Fibroblast of skin of right quadriceps (primary cell): ENCODE measurements around the gene DRC7.
"Not testable (repeated sequence)": the region's sequence is repeated elsewhere in the genome, so short reads cannot be mapped to it uniquely, and the experiment has no call there.

Experiments
- DNase-seq: peaks from one replicate; pipeline ENCODE4 v3.0.0-alpha.2; 2013

Gene DRC7

DNA sequence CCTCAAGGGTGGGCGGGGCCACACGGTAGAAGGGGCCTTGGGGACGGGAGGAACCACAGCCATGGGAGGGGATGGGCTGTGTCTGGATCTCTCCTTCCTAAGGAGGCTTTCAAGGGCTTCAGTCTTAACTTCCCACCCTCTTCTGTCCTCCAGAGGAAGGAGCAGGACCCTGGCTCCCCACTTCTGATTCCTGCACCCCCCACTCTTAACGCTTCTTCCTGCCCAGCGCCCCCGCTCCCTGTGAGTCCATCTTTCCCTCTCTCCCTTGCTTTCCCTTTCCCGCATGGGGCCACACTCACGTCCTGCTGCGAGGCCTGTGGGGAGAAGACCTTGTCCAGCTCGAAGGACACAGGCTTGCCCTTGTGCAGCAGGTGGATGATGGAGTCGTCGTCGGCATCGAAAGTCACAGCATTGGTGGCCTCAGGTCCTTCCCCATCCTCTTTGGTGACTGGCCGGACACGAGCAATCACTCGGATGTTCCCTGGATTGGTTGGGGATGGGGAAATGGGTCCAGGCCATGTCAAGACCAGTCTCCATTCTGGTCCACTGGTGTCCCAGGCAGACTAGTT, 70.6 kb downstream of the DRC7 start:
- no peak for DNase-seq

DNA sequence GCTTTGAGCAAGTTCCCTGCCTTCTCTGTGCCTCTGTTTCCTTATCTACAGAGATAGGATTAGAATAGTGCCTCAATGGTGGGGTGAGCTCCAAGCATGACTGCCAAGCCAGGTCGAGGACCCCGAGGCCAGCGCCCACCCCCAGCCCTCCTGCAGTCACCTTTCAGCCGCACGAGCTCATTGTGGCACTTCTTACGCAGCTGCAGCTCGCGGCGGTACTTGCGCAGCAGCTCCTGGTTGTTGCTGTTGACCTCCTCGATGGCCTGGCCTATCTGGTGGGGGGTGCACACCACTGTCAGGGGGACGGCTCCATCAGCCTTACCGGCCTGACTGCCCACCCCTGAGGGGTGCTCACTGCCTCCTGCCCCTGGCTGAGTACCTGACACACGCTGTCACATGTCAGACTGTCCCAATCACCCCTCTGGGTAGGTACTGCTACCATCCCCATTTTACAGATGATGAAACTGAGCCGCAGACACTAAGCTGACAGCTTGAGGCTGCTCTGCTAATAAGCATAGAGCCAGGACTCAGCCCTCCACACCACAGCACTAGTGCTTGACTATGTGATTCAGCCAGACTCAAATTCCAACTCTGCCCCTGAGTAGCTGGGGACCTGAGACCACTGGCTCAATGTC, 72.2 kb downstream of the DRC7 start:
- no peak for DNase-seq

DNA sequence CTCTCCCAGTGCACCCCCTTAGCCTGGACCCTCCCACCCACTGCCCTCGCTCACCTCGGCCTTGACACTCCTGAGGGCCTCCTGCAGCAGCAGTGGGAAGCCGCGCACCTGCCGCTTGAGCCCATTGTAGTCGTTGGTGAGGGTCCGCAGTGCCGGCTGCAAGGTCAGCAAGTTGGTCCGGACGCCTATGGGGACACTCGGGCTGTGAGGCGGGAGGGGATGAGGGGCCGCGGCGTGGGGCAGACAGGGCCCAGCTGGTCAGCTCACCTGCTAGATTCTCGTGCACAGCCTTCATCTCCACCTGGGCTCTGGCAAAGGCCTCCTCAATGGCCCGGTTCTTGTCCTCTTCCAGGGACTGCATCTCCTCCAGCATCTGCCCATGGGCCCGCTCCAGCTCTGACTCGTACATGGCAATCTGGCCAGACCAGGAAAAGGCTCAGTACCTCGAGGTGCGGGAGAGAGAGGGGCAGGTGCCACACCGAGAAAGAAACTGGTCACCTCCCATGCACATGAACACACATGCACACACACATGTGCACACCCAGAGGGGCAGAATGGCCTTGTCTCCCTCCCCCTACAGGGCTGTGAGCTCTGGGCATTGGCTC, 75.0 kb downstream of the DRC7 start:
- no peak for DNase-seq

DNA sequence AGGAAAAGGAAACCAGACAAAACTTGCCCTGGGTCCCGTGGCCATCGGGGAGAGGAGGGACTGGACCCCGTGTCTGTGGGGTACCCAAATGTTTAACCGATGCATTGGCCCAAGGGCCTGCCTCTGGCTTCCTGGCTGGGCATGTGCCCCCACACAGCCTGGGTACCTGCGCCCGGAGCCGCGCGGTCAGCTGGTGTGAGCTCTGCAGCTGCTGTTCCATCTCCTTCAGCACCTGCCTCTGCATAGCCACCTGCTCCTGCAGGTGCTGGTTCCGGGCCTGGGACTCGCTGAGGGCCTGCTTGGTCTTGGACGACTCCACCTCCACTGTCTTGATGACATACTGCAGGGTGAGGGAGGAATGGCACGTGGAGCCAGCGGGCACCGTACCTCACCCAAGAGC, 75.8 kb downstream of the DRC7 start:
- DNase-seq: no peak

DNA sequence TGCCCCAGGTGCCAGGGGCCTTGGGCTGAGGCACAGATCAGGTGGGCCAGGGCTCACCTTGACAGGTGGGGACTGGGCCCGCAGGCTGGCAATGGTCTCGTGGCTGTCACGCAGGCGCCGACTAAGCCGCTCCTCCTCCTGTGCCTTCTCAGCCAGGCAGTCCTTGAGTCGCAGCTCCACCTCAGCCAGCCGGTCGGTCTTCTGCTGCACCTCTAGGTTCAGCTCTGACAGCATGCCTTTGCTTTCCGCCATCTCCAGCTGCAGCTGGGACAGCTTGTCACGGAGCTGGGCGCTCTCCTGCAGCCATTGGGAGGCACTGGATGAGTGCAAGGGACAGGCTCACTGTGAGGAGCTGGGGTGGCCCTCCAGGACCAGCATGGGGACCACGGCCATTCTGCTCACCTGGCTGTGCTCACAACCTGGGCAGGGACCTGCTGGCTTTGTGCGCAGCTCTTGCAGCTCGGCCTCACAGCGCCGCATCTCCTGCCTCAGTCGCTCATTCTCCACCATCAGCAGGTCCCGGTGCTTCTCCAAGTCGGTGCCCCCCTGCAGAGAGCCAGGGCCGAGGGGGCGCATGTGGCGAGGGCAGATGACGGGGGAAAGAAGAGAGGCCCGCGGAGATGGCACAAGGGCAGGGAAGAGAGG, 76.7 kb downstream of the DRC7 start:
- no peak for DNase-seq

- no peak for DNase-seq
Observed at GRCh38 chr16:57773019-57773418, 78.4 kb downstream of the DRC7 start.

DNA sequence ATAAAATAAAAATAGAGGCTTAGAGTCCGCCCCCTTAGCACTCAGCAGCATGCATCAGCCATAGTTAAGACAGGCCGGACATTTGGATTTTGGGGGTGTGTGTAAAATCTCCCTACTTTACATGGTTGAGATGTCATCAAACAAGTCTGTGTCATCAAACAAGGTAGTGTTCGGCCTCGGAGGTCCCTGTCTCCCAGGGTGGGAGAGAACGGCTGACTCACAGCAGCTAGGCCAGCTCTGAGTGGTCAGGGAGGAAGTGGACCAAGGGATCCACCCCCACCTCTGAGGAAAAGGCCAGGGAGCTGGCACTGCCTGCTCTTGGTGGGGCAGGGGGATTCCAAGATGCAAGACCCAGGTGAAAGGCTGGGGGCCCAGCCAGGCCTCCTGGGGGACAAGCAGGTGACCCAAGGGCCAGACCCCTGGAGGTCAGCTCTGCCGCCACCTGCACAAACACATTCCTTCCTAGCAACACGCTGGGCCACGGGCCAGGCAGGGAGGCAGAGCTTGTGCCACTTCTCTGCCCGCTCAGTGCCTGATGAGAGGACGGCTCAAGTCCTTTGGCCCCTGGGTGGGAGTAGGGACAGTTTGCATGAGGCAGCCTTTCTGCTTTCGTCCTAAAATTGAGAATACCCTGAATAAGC, 79.2 kb downstream of the DRC7 start:
- no peak for DNase-seq

- no peak for DNase-seq
Observed at GRCh38 chr16:57774705-57775285, 80.2 kb downstream of the DRC7 start.

DNA sequence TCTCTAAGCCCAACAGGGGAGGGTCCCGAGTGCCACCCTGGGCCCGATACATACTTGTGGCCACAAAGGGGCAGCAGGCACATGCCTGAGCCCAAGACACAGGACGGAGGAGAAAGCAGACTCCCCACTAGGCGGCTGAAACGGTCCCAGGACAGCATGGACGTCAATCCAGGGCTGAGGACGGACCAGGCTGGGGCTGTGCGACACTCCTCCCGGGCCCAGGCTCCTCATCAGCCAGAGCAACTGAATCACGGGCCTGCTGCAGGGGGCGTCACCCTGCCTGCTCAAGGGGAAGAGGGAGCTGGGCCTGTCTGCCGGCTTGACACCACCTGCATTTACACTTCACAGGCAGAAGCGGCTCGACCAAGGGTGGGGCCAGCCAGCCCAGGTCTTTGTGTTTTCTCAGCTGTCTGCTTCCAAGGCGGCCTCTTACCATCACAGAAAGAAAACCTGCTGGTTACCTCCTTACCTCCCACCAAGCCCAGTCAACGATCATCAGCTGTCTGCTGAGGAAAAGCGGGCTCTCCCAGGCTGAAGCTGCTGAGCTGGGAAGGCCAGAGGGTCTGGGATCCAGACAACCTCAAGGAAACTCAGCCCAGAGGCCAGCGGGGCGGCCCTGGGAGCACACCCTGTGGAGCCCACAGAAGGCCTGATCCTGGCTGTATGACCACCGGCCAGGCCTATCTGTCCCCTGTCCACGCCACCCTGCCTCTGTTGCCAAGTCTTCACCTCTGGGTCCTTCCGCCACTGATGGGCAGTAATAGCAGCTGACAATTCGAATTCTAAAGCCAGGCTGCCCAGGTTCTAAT, 81.3 kb downstream of the DRC7 start:
- DNase-seq: no peak

- DNase-seq: no peak
Observed at GRCh38 chr16:57778658-57779057, 84.1 kb downstream of the DRC7 start.

DNA sequence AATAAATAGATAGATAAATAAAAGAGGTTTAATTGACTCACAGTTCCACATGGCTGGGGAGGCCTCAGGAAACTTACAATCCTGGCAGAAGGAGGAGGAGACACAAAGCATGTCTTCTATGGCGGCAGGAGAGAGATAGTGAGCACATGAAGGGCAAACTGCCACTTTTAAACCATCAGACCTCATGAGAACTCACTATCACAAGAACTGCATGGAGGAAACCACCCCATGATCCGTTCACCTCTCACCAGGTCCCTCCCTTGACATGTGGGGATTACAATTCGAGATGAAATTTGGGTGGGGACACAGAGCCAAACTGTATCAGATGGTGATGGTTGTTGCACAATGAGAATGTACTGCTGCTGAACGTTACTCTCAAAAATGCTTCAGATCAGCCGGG, 85.2 kb downstream of the DRC7 start:
- DNase-seq: not testable (repeated sequence)

- DNase-seq: no peak
Observed at GRCh38 chr16:57781349-57781740, 86.7 kb downstream of the DRC7 start.
